ENCODE data around the gene NABP2. TPM values are rescaled to one million over a fixed set of nuclear protein-coding genes. Genes with fewer than 3 reads are reported as not detected.

Gene NABP2
- polyA plus RNA-seq, 1 donor from 2014 or later = 54.3 TPM

DNA sequence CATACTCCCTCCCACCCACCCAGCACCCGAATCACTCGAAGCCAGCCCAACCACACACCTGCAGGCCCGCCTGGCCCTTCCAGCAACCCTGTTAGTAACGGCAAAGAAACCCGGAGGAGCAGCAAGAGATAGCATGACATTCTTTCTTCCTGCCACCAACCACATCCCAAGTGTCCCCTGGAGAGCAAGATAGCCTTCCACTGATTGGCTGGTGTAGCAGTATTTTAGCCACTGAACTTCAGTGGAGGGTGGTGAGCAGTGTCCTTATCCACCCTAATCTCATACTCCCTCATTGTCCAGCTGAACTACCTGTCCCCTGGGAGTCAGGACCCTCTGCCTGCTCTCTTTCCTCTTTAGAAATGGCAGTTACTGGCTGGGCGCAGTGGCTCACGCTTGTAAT, 4.9 kb downstream of the NABP2 start:
- TF ChIP-seq MXI1 (conservative IDR thresholded peaks at IDR 0.05; ENCODE audit: poor library complexity, severe bottlenecking) (no peak), EP300 (conservative IDR thresholded peaks at IDR 0.05; ENCODE audit: poor library complexity, severe bottlenecking) (no peak)
- no peak overlapping the region for H3K9ac ChIP-seq (ENCODE audit: low read length)

DNA sequence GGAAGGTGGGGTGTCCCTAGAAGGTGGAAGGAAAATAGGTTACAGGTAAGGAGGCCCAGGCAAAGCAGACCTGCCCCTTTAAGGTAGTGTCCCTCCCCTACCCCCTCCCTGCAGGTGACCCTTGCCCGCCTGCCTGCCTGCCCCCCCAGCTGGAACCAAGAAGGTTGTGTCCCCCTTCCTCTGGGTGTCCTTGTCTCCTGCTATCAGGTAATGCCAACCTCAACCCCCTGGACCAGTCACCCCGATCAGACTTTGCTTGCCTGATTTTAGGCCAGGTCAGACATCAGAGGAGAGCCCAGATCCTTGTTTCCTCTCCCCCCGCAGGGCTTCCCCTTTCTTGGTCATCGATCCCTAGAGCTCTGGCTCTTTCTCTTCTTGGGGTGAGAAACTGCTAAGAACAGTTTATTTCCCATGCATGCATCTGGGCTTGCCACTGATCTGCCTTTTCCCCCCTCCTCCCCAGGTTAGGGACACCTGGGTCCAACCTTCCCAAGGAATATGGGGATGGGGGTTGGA, 5.8 kb downstream of the NABP2 start, which contains the start of gene SLC39A5:
Gene SLC39A5 (plus strand): TSS at position 136 of the 516 bp plus-strand sequence. CDS start 1,224 bp downstream, outside the sequence.
- Histone ChIP-seq H3K4me3 (ENCODE audit: low read length) (no peak within 1 kb of the TSS), H3K9me3 (ENCODE audit: low read length) (no peaks in the 10 kb centered on the region), H3K9me2 (ENCODE audit: insufficient read depth, low read length) (no peaks in the 10 kb centered on the region), H3K27me3 (ENCODE audit: insufficient read depth, low read depth, low read length) (no peaks in the 10 kb centered on the region), H3F3A (ENCODE audit: insufficient read depth, low read length, poor library complexity, severe bottlenecking) (no peaks in the 10 kb centered on the region), H3K27ac (ENCODE audit: low read length) (no peak within 1 kb of the TSS), H4K20me1 (ENCODE audit: insufficient read depth) (no peaks in the 10 kb centered on the region), H3K36me3 (ENCODE audit: insufficient read depth, low read length) (no peaks in the 10 kb centered on the region), H2AFZ (ENCODE audit: low read depth, low read length) (no peak within 1 kb of the TSS), H3K79me2 (replicated peaks; ENCODE audit: insufficient read depth, low read length) (no peaks in the 10 kb centered on the region), H3K9ac (ENCODE audit: low read length) (no peak within 1 kb of the TSS), H3K4me2 (ENCODE audit: low read length) (no peak within 1 kb of the TSS)
- TF ChIP-seq EZH2 (IDR thresholded peaks at IDR 0.05; ENCODE audit: borderline replicate concordance, insufficient read depth, low read length, poor library complexity, severe bottlenecking) (no peak), EP300 (conservative IDR thresholded peaks at IDR 0.05; ENCODE audit: poor library complexity, severe bottlenecking) (no peak), MXI1 (conservative IDR thresholded peaks at IDR 0.05; ENCODE audit: poor library complexity, severe bottlenecking) (no peak), TAF1 (IDR thresholded peaks at IDR 0.05; ENCODE audit: low read depth) (no peak), POLR2AphosphoS5 (IDR thresholded peaks at IDR 0.05) (no peak), RAD21 (conservative IDR thresholded peaks at IDR 0.05) (no peak), SMC3 (conservative IDR thresholded peaks at IDR 0.05; ENCODE audit: poor library complexity) (no peak)
- TF ChIP-seq, protein P1, sequence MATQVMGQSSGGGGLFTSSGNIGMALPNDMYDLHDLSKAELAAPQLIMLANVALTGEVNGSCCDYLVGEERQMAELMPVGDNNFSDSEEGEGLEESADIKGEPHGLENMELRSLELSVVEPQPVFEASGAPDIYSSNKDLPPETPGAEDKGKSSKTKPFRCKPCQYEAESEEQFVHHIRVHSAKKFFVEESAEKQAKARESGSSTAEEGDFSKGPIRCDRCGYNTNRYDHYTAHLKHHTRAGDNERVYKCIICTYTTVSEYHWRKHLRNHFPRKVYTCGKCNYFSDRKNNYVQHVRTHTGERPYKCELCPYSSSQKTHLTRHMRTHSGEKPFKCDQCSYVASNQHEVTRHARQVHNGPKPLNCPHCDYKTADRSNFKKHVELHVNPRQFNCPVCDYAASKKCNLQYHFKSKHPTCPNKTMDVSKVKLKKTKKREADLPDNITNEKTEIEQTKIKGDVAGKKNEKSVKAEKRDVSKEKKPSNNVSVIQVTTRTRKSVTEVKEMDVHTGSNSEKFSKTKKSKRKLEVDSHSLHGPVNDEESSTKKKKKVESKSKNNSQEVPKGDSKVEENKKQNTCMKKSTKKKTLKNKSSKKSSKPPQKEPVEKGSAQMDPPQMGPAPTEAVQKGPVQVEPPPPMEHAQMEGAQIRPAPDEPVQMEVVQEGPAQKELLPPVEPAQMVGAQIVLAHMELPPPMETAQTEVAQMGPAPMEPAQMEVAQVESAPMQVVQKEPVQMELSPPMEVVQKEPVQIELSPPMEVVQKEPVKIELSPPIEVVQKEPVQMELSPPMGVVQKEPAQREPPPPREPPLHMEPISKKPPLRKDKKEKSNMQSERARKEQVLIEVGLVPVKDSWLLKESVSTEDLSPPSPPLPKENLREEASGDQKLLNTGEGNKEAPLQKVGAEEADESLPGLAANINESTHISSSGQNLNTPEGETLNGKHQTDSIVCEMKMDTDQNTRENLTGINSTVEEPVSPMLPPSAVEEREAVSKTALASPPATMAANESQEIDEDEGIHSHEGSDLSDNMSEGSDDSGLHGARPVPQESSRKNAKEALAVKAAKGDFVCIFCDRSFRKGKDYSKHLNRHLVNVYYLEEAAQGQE (IDR thresholded peaks at IDR 0.05; ENCODE audit: borderline replicate concordance) = no peak
- TF ChIP-seq, protein P2, sequence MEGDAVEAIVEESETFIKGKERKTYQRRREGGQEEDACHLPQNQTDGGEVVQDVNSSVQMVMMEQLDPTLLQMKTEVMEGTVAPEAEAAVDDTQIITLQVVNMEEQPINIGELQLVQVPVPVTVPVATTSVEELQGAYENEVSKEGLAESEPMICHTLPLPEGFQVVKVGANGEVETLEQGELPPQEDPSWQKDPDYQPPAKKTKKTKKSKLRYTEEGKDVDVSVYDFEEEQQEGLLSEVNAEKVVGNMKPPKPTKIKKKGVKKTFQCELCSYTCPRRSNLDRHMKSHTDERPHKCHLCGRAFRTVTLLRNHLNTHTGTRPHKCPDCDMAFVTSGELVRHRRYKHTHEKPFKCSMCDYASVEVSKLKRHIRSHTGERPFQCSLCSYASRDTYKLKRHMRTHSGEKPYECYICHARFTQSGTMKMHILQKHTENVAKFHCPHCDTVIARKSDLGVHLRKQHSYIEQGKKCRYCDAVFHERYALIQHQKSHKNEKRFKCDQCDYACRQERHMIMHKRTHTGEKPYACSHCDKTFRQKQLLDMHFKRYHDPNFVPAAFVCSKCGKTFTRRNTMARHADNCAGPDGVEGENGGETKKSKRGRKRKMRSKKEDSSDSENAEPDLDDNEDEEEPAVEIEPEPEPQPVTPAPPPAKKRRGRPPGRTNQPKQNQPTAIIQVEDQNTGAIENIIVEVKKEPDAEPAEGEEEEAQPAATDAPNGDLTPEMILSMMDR (IDR thresholded peaks at IDR 0.05; ENCODE audit: poor library complexity, severe bottlenecking) = no peak

More for the DNA sequence above, 4.9 kb downstream of the NABP2 start:
- no peaks in the 10 kb centered on the region for H3K79me2 ChIP-seq (replicated peaks; ENCODE audit: insufficient read depth, low read length)
- H3F3A ChIP-seq (ENCODE audit: insufficient read depth, low read length, poor library complexity, severe bottlenecking) = no peaks in the 10 kb centered on the region
- H3K36me3 ChIP-seq (ENCODE audit: insufficient read depth, low read length) = no peaks in the 10 kb centered on the region
- H3K9me3 ChIP-seq (ENCODE audit: low read length) = no peaks in the 10 kb centered on the region
- H3K27me3 ChIP-seq (ENCODE audit: insufficient read depth, low read depth, low read length) = no peaks in the 10 kb centered on the region
- H4K20me1 ChIP-seq (ENCODE audit: insufficient read depth) = no peaks in the 10 kb centered on the region
- H2AFZ ChIP-seq (ENCODE audit: low read depth, low read length) = no peak overlapping the region
- H3K9me2 ChIP-seq (ENCODE audit: insufficient read depth, low read length) = no peaks in the 10 kb centered on the region
- no peak overlapping the region for H3K4me3 ChIP-seq (ENCODE audit: low read length)
- no peak overlapping the region for H3K27ac ChIP-seq (ENCODE audit: low read length)
- no peak overlapping the region for H3K4me2 ChIP-seq (ENCODE audit: low read length)

All from neural cell (in vitro differentiated cells).